H9 (cell line): ENCODE results near the gene SYTL5. TPM values are rescaled to one million over a fixed set of nuclear protein-coding genes. Genes with fewer than 3 reads are reported as not detected.

Source experiments
- DNase-seq: peaks from one replicate; pipeline ENCODE4 v3.0.0-alpha.2; 2017
- H2AFZ ChIP-seq: one replicate; pipeline ENCODE4 v1.6.1; 2013; ENCODE audit warnings: mild to moderate bottlenecking, low read length, control low read depth, moderate library complexity
- H2AK5ac ChIP-seq: 2 replicates; pipeline ENCODE4 v1.6.1; 2013; ENCODE audit warnings: low read length, control low read depth, mixed read lengths; ENCODE audit not compliant: insufficient read length
- H2BK120ac ChIP-seq: one replicate; pipeline ENCODE4 v1.6.1; 2013; ENCODE audit warnings: low read depth, mild to moderate bottlenecking, low read length, control low read depth, inconsistent platforms; ENCODE audit not compliant: poor library complexity, severe bottlenecking
- H2BK12ac ChIP-seq: 2 replicates; pipeline ENCODE4 v1.6.1; 2013; ENCODE audit warnings: low read length, control low read depth, mixed read lengths, low read depth; ENCODE audit not compliant: insufficient read length
- H2BK15ac ChIP-seq: 2 replicates; pipeline ENCODE4 v1.6.1; 2013; ENCODE audit warnings: low read depth, low read length, control low read depth
- H2BK20ac ChIP-seq: one replicate; pipeline ENCODE4 v1.6.1; 2013; ENCODE audit warnings: low read depth, mild to moderate bottlenecking, low read length, control low read depth, inconsistent platforms; ENCODE audit not compliant: poor library complexity, severe bottlenecking
- H2BK5ac ChIP-seq: 2 replicates; pipeline ENCODE4 v1.6.1; 2013; ENCODE audit warnings: low read length, control low read depth, mixed read lengths; ENCODE audit not compliant: insufficient read length
- H3K14ac ChIP-seq: 2 replicates; pipeline ENCODE4 v1.6.1; 2013; ENCODE audit warnings: low read length, control low read depth; ENCODE audit not compliant: insufficient read depth
- H3K18ac ChIP-seq: 2 replicates; pipeline ENCODE4 v1.6.1; 2013; ENCODE audit warnings: low read depth, mild to moderate bottlenecking, mixed read lengths, low read length, control low read depth; ENCODE audit not compliant: insufficient read length
- H3K23ac ChIP-seq: 2 replicates; pipeline ENCODE4 v1.6.1; 2013; ENCODE audit warnings: low read length, control low read depth, mixed read lengths, low read depth; ENCODE audit not compliant: insufficient read length
- H3K23me2 ChIP-seq: 2 replicates; pipeline ENCODE4 v1.6.1; 2013; ENCODE audit warnings: low read depth, mild to moderate bottlenecking, mixed read lengths, low read length, control low read depth; ENCODE audit not compliant: insufficient read length, poor library complexity, severe bottlenecking
- H3K27ac ChIP-seq: 2 replicates; pipeline ENCODE4 v1.5.1; 2013; ENCODE audit warnings: low read length, control low read depth, mixed read lengths, low read depth; ENCODE audit not compliant: insufficient read length
- H3K27me3 ChIP-seq: 2 replicates; pipeline ENCODE4 v1.6.1; 2013; ENCODE audit warnings: low read length, control low read depth, inconsistent platforms; ENCODE audit not compliant: insufficient read depth
- H3K4ac ChIP-seq: 2 replicates; pipeline ENCODE4 v1.6.1; 2013; ENCODE audit warnings: low read depth, mild to moderate bottlenecking, control low read depth, inconsistent platforms, low read length, moderate library complexity
- H3K4me1 ChIP-seq: 2 replicates; pipeline ENCODE4 v1.6.1; 2013; ENCODE audit warnings: low read length, control low read depth, inconsistent platforms; ENCODE audit not compliant: insufficient read depth
- H3K4me2 ChIP-seq: 2 replicates; pipeline ENCODE4 v1.6.1; 2013; ENCODE audit warnings: low read length, control low read depth, mixed read lengths; ENCODE audit not compliant: insufficient read length, insufficient read depth
- H3K56ac ChIP-seq: 2 replicates; pipeline ENCODE4 v1.6.1; 2013; ENCODE audit warnings: low read depth, mild to moderate bottlenecking, mixed read lengths, low read length, control low read depth; ENCODE audit not compliant: insufficient read length
- H3K79me1 ChIP-seq: 2 replicates; pipeline ENCODE4 v1.6.1; 2013; ENCODE audit warnings: low read depth, mild to moderate bottlenecking, moderate library complexity, low read length, control low read depth, inconsistent platforms; ENCODE audit not compliant: insufficient read depth, poor library complexity, severe bottlenecking
- H3K79me2 ChIP-seq: 2 replicates; pipeline ENCODE4 v1.6.1; 2013; ENCODE audit warnings: low read length, control low read depth, inconsistent platforms; ENCODE audit not compliant: insufficient read depth
- H3K9ac ChIP-seq: 2 replicates; pipeline ENCODE4 v1.6.1; 2013; ENCODE audit warnings: low read length, control low read depth, mixed read lengths; ENCODE audit not compliant: insufficient read length; ENCODE audit errors: extremely low read depth
- H3K9me3 ChIP-seq: one replicate; pipeline ENCODE4 v1.6.1; 2013; ENCODE audit warnings: low read depth, low read length, inconsistent platforms; ENCODE audit not compliant: control insufficient read depth
- H3T11ph ChIP-seq: one replicate; pipeline ENCODE4 v1.6.1; 2013; ENCODE audit warnings: mild to moderate bottlenecking, low read length, control low read depth, inconsistent platforms
- H4K20me1 ChIP-seq: one replicate; pipeline ENCODE4 v1.6.1; 2013; ENCODE audit not compliant: control insufficient read depth, insufficient read length, insufficient read depth
- H4K5ac ChIP-seq: 2 replicates; pipeline ENCODE4 v1.6.1; 2013; ENCODE audit warnings: low read depth, mild to moderate bottlenecking, mixed read lengths, low read length, control low read depth; ENCODE audit not compliant: insufficient read length
- H4K8ac ChIP-seq: replicated peaks from 2 replicates; pipeline ENCODE4 v1.6.1; 2013; ENCODE audit warnings: low read length, control low read depth, mixed read lengths, low read depth; ENCODE audit not compliant: insufficient read length
- H4K91ac ChIP-seq: 2 replicates; pipeline ENCODE4 v1.6.1; 2013; ENCODE audit warnings: low read depth, mild to moderate bottlenecking, moderate library complexity, mixed read lengths, low read length, control low read depth; ENCODE audit not compliant: insufficient read length
- H3K27ac Mint-ChIP-seq, 3 experiments: 2 replicates in 2 of 3; 3 replicates in 1 of 3; pipeline ENCODE4 v1.8.0; 2020 to 2021; ENCODE audit warnings: mixed read lengths in 3 of 3, mild to moderate bottlenecking in 1 of 3, moderate library complexity in 1 of 3
- H3K27me3 Mint-ChIP-seq: 2 replicates; pipeline ENCODE4 v1.8.0; 2021; ENCODE audit warnings: low read depth, mild to moderate bottlenecking, moderate library complexity, mixed read lengths
- H3K36me3 Mint-ChIP-seq, 3 experiments: 2 replicates in 2 of 3; 3 replicates in 1 of 3; pipeline ENCODE4 v1.8.0; 2020 to 2021; ENCODE audit warnings: low read depth in 3 of 3, mixed read lengths in 3 of 3; ENCODE audit not compliant: insufficient read depth in 1 of 3
- H3K4me1 Mint-ChIP-seq, 2 experiments: 2 replicates each; pipeline ENCODE4 v1.8.0; 2020; ENCODE audit warnings: mixed read lengths in 2 of 2
- H3K4me3 Mint-ChIP-seq, 2 experiments: 2 replicates in 1 of 2; 3 replicates in 1 of 2; pipeline ENCODE4 v1.8.0; 2020 to 2021; ENCODE audit warnings: mild to moderate bottlenecking in 2 of 2, mixed read lengths in 2 of 2, moderate library complexity in 1 of 2
- H3K9me3 Mint-ChIP-seq, 2 experiments: 2 replicates in 1 of 2; 3 replicates in 1 of 2; pipeline ENCODE4 v1.8.0; 2020; ENCODE audit warnings: mild to moderate bottlenecking in 2 of 2, mixed read lengths in 2 of 2, moderate library complexity in 1 of 2
- CTCF ChIP-seq: fragments of 200-600 bp; sonication (generic); conservative IDR thresholded peaks from 3 replicates; pipeline ENCODE4 v1.8.0; 2021; ENCODE audit warnings: antibody characterized with exemption, mild to moderate bottlenecking
- WGBS: extraction: QIAGEN DNeasy Blood & Tissue Kit; methylation state at CpG from one replicate; pipeline ENCODE4 v1.1.7; 2013; ENCODE audit warnings: missing lambda C conversion rate, low lambda C conversion rate, mixed read lengths; ENCODE audit not compliant: insufficient read length; ENCODE audit errors: extremely low coverage; 5-methylcytosine and 5-hydroxymethylcytosine counted together
- total RNA-seq: library from RNA; stranded (reverse); gene quantifications from 2 replicates; pipeline ENCODE4 v1.2.1, GENCODE V29; 2021

The SYTL5 gene
- total RNA-seq, 1 experiment from 2014 or later, result 0.15 TPM

GRCh38 chrX:37998586-37999262 lies 7.6 kb upstream of the SYTL5 start:
- H2AK5ac ChIP-seq, result no peak overlapping the region
- H4K91ac ChIP-seq, result no peak overlapping the region
- no peak overlapping the region for H3K4me3 Mint-ChIP-seq
- H3K27ac Mint-ChIP-seq, result no peak overlapping the region
- no peaks in the 10 kb centered on the region for H3K27me3 ChIP-seq
- H3K27me3 Mint-ChIP-seq, result no peaks in the 10 kb centered on the region; the same call in 1 of the 2 replicates
- H3K4me2 ChIP-seq, result no peak overlapping the region
- H2BK15ac ChIP-seq, result no peak overlapping the region
- H3K4me1 Mint-ChIP-seq, result 0 out of 4 replicates have a peak, but pooled peaks cover 0 to 2% of the 10 kb centered on the region in 2 experiments
- no peaks in the 10 kb centered on the region for H4K20me1 ChIP-seq
- H4K5ac ChIP-seq, result no peak overlapping the region
- no peak overlapping the region for H2BK20ac ChIP-seq
- H2AFZ ChIP-seq, result no peak overlapping the region
- H3K9me3 Mint-ChIP-seq, result peaks cover 53 to 62% of the 10 kb centered on the region in 2 experiments
- TF ChIP-seq CTCF, result no peak
- H3K36me3 Mint-ChIP-seq, result peaks cover 0 to 3% (median 0%) of the 10 kb centered on the region in 3 experiments; a peak in 2 of 7 replicates
- H3K4ac ChIP-seq, result no peak overlapping the region
- H3T11ph ChIP-seq, result no peak overlapping the region
- no peak overlapping the region for H2BK120ac ChIP-seq
- no peak overlapping the region for H3K23ac ChIP-seq
- no peak overlapping the region for H3K27ac ChIP-seq
- WGBS, result no CpG with 5 or more reads among the region's 7 CpGs
- no peak for DNase-seq
- H3K18ac ChIP-seq, result no peak overlapping the region
- no peak overlapping the region for H2BK12ac ChIP-seq
- no peak overlapping the region for H4K8ac ChIP-seq
- H3K14ac ChIP-seq, result no peak overlapping the region
- no peaks in the 10 kb centered on the region for H3K23me2 ChIP-seq
- no peaks in the 10 kb centered on the region for H3K79me2 ChIP-seq
- H2BK5ac ChIP-seq, result no peak overlapping the region
- H3K79me1 ChIP-seq, result no peaks in the 10 kb centered on the region
- no peaks in the 10 kb centered on the region for H3K9me3 ChIP-seq
- no peak overlapping the region for H3K56ac ChIP-seq
- H3K4me1 ChIP-seq, result peaks cover 4% of the 10 kb centered on the region; the same call in 1 of the 2 replicates
- H3K9ac ChIP-seq, result no peak overlapping the region
